GM21423 (cell line): ENCODE data around the gene MARK3.
"Not testable (repeated sequence)": the region's sequence is repeated elsewhere in the genome, so short reads cannot be mapped to it uniquely, and the experiment has no call there.

Source experiments
- ATAC-seq: cut with Tn5 transposase; IDR thresholded peaks from one replicate; pipeline ENCODE4 v1.9.1; 2021; ENCODE audit warnings: mild to moderate bottlenecking, moderate library complexity; ENCODE audit not compliant: unreplicated experiment

The MARK3 gene

GRCh38 chr14:103524002-103524935, 139.1 kb downstream of the MARK3 start:
- no peak for ATAC-seq

GRCh38 chr14:103525430-103526246, 140.4 kb downstream of the MARK3 start:
- ATAC-seq: not testable (repeated sequence)

DNA sequence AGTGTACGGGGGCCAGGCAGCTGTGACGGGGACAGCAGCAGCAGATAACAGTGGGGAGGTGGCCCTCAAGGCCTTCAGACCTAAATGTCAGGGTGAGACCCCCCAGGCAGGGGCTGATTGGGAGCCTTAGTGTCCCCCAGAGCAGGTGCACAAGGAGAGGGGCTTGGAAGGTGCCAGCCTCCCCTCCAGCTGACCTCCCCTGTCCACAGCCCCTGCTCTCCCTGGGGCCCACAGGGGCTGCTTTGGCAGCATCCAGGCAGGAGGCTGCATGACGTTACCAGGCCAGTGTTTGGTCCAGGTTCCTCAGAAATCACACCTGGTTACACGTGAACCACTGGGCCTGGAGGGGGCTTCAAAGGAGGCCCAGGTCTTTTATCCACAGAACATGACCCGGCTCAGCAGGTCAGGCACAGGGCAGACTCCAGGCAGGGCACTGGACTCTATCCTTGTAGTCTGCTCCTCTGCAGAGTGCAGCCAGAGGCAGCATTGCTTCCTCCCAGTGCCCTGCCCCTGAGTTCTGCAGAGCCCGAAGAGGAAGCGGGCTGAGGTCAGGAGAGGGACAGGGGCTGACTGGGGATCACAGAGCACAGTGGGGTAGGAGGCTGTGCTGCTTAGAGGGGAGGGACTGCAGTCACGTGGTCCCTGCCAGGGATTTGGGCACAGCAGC, 141.2 kb downstream of the MARK3 start:
- no peak for ATAC-seq

GRCh38 chr14:103526914-103527248, 141.7 kb downstream of the MARK3 start:
- no peak for ATAC-seq

GRCh38 chr14:103527408-103528145, 142.4 kb downstream of the MARK3 start:
- ATAC-seq: peak; percentile 64

GRCh38 chr14:103528146-103528586, 143.0 kb downstream of the MARK3 start:
- ATAC-seq: no peak

- peak; percentile 39 for ATAC-seq
These were observed 143.6 kb downstream of the MARK3 start, which contains the start of gene TRMT61A for GRCh38 chr14:103528587-103529382. TSS of gene TRMT61A (plus strand) at chr14:103529196. CDS start at chr14:103529979, 783 bp downstream.

DNA sequence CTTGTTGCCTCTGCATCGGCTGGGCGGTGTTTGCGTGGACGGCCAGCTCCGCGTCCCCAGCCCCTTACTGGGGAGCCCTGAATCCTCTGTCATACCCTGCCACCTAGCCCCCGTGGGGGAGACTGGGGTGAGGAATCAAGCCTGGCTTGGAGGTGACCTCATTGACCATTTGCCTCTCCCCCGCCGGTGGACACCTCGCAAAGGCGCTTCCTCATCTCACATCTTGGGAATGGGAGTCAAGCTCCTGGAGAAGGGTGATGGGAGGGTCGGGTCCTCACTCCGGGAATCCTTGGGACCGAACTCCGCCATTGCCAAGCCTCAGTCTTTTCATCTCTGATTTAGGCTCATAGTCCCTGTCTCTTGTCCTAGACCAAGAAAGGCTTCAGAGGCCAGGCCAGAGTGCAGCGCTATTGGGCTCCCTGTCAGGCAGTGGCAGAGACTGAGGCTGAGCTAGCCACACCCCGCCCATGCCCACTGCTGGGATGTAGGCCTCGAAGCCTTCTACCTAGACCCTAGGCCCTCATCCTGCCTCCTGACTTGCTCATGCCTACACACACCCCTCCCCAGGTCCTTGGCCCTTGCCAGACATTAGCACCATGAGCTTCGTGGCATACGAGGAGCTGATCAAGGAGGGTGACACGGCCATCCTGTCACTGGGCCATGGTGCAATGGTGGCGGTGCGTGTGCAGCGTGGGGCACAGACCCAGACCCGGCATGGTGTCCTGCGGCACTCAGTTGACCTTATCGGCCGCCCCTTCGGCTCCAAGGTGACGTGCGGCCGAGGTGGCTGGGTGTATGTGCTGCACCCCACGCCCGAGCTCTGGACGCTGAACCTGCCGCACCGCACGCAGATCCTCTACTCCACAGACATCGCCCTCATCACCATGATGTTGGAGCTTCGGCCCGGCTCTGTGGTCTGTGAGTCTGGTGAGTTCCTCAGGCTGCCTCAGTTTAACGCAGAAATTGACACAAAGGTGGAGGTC, 144.5 kb downstream of the MARK3 start:
- no peak for ATAC-seq

DNA sequence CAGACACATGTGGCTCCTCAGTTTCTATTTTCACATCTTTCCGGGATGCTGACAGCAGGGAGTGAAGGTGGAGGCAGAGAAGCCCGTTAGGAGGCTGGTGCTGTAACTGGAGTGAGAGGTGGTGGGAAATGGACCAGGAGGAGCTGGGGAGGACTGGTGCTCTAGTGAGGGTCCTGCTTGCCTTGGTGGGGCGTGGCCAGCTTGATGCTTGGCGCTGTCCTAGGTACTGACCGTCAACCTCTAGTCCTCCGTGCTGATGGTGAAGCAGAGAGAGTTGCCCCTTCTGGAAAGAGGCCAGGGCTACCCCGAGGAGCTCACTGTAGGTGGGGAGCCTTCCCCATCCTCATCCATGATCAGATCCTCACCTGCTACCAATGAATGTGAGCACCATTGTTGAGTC, 145.2 kb downstream of the MARK3 start:
- ATAC-seq: no peak

- ATAC-seq: no peak
These were observed 145.6 kb downstream of the MARK3 start for GRCh38 chr14:103530831-103531230.

DNA sequence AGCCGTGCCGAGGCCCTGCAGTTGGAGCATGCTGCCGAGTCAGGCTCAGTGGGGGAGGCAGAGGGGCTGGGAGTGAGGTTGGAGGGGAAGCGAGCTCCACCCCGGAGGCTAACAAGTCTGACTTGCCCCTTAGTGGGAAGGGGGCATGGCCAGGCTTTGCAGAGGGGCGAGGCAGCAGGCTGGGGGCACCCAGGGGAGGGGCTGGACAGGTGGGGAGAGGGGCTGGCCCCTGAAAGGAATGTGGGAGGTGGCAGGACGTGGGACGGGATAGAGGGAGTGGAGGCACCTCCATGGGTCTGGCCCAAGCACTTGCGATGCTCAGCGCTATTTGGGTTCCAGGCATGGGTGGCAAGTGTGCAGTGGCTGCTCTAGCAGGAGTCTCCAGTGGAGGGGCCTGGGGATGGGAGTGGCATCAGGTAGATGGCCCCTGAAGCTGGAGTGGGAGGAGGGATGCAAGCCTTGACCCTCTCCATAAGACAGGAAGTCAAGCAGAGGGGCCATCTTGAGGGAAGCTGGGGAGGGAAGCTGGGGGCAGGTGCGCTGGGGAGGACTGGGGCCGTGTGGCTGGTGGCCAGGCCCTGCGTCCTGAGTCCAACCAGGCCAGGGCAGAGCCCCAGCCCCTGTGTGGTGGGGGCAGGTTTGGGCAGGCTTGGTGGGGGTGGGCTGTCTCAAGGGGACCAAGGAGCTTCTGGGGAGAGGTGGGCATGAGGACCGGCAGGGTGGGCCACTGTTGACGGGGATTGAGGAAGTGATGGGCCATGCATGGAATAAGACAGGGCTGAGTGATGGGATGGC, 146.4 kb downstream of the MARK3 start:
- ATAC-seq: no peak

GRCh38 chr14:103532216-103533136, 147.3 kb downstream of the MARK3 start:
- no peak for ATAC-seq

- no peak for ATAC-seq
These were observed 148.2 kb downstream of the MARK3 start for GRCh38 chr14:103533137-103533998.

GRCh38 chr14:103533999-103534575, 148.9 kb downstream of the MARK3 start:
- no peak for ATAC-seq

GRCh38 chr14:103534576-103535061, 149.4 kb downstream of the MARK3 start:
- ATAC-seq: no peak
